ENCODE results near the gene TPD52L1. TPM values are rescaled to one million over a fixed set of nuclear protein-coding genes. Genes with fewer than 3 reads are reported as not detected.

TPD52L1 gene
- total RNA-seq, 1 experiment from 2014 or later = 12.4 TPM

DNA sequence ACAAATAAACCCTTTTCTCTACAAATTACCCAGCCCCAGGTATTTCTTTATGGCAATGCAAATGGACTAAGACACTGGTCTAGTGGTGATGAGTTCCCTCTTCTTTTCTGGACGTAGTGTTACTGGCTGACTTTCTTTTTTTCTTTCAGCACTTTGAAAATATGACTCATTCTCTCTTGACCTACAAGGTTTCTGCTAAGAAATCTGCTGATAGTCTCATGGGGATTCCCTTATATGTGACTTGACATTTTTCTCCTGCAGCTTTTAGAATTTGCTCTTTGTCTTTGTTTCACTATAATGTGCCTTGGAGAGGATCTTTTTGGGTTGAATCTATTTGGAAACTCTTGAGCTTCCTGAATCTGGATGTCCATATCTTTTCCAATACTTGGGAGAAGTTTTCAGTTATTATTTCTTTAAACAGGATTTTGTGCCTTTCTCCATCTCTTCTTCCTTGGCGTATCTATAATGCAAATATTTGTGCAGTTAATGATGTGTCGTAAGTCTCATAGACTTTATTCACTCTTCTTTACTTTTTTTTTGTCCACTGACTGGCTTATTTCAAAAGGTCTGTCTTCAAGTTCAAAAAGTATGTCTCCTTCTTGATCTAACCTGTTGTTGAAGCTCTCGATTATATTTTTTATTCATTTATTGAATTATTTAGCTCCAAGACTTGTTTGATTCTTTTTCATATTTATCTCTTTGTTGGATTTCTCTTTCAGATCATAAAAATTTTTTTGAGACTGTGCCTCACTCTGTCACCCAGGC lies 42.2 kb upstream of the TPD52L1 start:
- ChIA-PET CTCF (no interaction called here), POLR2A (interaction anchor here (0.6 kb wide), 1 partner anchor 91 kb away, joined by 3 read pairs; no protein-coding TSS in a partner anchor)
- H3K4me3 Mint-ChIP-seq = no peak overlapping the region
- peaks cover 35% of the 10 kb centered on the region for H3K36me3 Mint-ChIP-seq
- ATAC-seq (no peak), DNase-seq (ENCODE audit: low spot score) (no peak)
- H3K9me3 Mint-ChIP-seq = peaks cover 42% of the 10 kb centered on the region
- H3K27ac Mint-ChIP-seq = no peak overlapping the region
- H3K27me3 Mint-ChIP-seq (ENCODE audit: low read depth) = no peaks in the 10 kb centered on the region
- no peak for TF ChIP-seq FOXJ3 (CRISPR knock-in tag; IDR thresholded peaks at IDR 0.05; ENCODE audit: borderline replicate concordance)
- no peak for TF ChIP-seq ATF6 (CRISPR knock-in tag; IDR thresholded peaks at IDR 0.05)
- TF ChIP-seq, protein P1, sequence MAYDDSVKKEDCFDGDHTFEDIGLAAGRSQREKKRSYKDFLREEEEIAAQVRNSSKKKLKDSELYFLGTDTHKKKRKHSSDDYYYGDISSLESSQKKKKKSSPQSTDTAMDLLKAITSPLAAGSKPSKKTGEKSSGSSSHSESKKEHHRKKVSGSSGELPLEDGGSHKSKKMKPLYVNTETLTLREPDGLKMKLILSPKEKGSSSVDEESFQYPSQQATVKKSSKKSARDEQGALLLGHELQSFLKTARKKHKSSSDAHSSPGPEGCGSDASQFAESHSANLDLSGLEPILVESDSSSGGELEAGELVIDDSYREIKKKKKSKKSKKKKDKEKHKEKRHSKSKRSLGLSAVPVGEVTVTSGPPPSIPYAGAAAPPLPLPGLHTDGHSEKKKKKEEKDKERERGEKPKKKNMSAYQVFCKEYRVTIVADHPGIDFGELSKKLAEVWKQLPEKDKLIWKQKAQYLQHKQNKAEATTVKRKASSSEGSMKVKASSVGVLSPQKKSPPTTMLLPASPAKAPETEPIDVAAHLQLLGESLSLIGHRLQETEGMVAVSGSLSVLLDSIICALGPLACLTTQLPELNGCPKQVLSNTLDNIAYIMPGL (CRISPR knock-in tag; IDR thresholded peaks at IDR 0.05) = no peak
- TF ChIP-seq ZNF671 (CRISPR knock-in tag; IDR thresholded peaks at IDR 0.05) = no peak
- no peak for TF ChIP-seq ATF1 (CRISPR knock-in tag; IDR thresholded peaks at IDR 0.05)
- TF ChIP-seq OVOL2 (CRISPR knock-in tag; IDR thresholded peaks at IDR 0.05; ENCODE audit: borderline replicate concordance) = no peak
- no peak for TF ChIP-seq TEAD1 (CRISPR knock-in tag; IDR thresholded peaks at IDR 0.05)
- no peak for TF ChIP-seq NFE2L1 (CRISPR knock-in tag; IDR thresholded peaks at IDR 0.05)
- no peak for TF ChIP-seq FOXP1 (CRISPR knock-in tag; IDR thresholded peaks at IDR 0.05; ENCODE audit: borderline replicate concordance)
- TF ChIP-seq, protein P2, sequence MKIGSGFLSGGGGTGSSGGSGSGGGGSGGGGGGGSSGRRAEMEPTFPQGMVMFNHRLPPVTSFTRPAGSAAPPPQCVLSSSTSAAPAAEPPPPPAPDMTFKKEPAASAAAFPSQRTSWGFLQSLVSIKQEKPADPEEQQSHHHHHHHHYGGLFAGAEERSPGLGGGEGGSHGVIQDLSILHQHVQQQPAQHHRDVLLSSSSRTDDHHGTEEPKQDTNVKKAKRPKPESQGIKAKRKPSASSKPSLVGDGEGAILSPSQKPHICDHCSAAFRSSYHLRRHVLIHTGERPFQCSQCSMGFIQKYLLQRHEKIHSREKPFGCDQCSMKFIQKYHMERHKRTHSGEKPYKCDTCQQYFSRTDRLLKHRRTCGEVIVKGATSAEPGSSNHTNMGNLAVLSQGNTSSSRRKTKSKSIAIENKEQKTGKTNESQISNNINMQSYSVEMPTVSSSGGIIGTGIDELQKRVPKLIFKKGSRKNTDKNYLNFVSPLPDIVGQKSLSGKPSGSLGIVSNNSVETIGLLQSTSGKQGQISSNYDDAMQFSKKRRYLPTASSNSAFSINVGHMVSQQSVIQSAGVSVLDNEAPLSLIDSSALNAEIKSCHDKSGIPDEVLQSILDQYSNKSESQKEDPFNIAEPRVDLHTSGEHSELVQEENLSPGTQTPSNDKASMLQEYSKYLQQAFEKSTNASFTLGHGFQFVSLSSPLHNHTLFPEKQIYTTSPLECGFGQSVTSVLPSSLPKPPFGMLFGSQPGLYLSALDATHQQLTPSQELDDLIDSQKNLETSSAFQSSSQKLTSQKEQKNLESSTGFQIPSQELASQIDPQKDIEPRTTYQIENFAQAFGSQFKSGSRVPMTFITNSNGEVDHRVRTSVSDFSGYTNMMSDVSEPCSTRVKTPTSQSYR (CRISPR knock-in tag; IDR thresholded peaks at IDR 0.05) = no peak
- no peak for TF ChIP-seq NFYB (CRISPR knock-in tag; conservative IDR thresholded peaks at IDR 0.05; ENCODE audit: low read depth)
- no peak for TF ChIP-seq CTCF (IDR thresholded peaks at IDR 0.05)
- TF ChIP-seq, protein P3, sequence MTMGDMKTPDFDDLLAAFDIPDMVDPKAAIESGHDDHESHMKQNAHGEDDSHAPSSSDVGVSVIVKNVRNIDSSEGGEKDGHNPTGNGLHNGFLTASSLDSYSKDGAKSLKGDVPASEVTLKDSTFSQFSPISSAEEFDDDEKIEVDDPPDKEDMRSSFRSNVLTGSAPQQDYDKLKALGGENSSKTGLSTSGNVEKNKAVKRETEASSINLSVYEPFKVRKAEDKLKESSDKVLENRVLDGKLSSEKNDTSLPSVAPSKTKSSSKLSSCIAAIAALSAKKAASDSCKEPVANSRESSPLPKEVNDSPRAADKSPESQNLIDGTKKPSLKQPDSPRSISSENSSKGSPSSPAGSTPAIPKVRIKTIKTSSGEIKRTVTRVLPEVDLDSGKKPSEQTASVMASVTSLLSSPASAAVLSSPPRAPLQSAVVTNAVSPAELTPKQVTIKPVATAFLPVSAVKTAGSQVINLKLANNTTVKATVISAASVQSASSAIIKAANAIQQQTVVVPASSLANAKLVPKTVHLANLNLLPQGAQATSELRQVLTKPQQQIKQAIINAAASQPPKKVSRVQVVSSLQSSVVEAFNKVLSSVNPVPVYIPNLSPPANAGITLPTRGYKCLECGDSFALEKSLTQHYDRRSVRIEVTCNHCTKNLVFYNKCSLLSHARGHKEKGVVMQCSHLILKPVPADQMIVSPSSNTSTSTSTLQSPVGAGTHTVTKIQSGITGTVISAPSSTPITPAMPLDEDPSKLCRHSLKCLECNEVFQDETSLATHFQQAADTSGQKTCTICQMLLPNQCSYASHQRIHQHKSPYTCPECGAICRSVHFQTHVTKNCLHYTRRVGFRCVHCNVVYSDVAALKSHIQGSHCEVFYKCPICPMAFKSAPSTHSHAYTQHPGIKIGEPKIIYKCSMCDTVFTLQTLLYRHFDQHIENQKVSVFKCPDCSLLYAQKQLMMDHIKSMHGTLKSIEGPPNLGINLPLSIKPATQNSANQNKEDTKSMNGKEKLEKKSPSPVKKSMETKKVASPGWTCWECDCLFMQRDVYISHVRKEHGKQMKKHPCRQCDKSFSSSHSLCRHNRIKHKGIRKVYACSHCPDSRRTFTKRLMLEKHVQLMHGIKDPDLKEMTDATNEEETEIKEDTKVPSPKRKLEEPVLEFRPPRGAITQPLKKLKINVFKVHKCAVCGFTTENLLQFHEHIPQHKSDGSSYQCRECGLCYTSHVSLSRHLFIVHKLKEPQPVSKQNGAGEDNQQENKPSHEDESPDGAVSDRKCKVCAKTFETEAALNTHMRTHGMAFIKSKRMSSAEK (CRISPR knock-in tag; IDR thresholded peaks at IDR 0.05; ENCODE audit: borderline replicate concordance) = no peak
- no peak for TF ChIP-seq RORB (CRISPR knock-in tag; IDR thresholded peaks at IDR 0.05)
- TF ChIP-seq ERG (CRISPR knock-in tag; IDR thresholded peaks at IDR 0.05) = no peak
- TF ChIP-seq, protein P4, sequence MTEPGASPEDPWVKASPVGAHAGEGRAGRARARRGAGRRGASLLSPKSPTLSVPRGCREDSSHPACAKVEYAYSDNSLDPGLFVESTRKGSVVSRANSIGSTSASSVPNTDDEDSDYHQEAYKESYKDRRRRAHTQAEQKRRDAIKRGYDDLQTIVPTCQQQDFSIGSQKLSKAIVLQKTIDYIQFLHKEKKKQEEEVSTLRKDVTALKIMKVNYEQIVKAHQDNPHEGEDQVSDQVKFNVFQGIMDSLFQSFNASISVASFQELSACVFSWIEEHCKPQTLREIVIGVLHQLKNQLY (CRISPR knock-in tag; IDR thresholded peaks at IDR 0.05) = no peak
- no peak for TF ChIP-seq ZNF396 (CRISPR knock-in tag; IDR thresholded peaks at IDR 0.05; ENCODE audit: borderline replicate concordance)
- no peak for TF ChIP-seq HMGA2 (CRISPR knock-in tag; IDR thresholded peaks at IDR 0.05)
- no peaks in the 10 kb centered on the region for H3K4me1 Mint-ChIP-seq

Measured in WTC11 (cell line).